GM21447 (cell line): ENCODE results near the gene LCE1E.

ENCODE experiments used
- ATAC-seq: cut with Tn5 transposase; IDR thresholded peaks from one replicate; pipeline ENCODE4 v1.9.1; 2021; ENCODE audit not compliant: unreplicated experiment

Gene LCE1E

GRCh38 chr1:152777510-152778137 lies 8.4 kb upstream of the LCE1E start:
- ATAC-seq = no peak

GRCh38 chr1:152783095-152783494 lies 3.0 kb upstream of the LCE1E start:
- no peak for ATAC-seq

- no peak for ATAC-seq
Measured at GRCh38 chr1:152795686-152796085, 9.6 kb downstream of the LCE1E start.

DNA sequence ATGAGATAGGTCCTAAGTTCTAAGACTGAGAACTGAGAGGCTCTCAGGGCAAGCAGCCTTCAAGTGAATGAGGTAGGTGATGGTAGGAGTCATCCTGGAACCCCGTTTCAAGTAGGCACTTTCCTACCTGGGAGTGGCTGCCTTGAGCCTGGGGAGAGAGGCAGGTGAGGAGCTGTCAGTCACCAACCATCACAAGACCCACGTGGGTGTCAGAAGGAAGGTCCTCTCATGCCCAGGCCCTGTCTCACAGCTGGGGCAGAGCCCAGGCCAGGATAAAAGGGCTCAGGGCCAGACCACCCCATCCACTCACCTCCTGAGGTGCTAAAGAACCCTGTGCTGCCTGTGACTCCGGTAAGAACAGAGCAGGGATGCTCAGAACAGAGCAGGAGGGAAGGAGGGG lies 10.4 kb downstream of the LCE1E start, which contains the start of gene LCE1D:
Gene LCE1D, plus strand, starts transcription at position 301 of the 400 bp plus-strand sequence. CDS start 1,074 bp downstream, outside the sequence.
- no peak for ATAC-seq

GRCh38 chr1:152801333-152801732 lies 15.3 kb downstream of the LCE1E start:
- no peak for ATAC-seq

DNA sequence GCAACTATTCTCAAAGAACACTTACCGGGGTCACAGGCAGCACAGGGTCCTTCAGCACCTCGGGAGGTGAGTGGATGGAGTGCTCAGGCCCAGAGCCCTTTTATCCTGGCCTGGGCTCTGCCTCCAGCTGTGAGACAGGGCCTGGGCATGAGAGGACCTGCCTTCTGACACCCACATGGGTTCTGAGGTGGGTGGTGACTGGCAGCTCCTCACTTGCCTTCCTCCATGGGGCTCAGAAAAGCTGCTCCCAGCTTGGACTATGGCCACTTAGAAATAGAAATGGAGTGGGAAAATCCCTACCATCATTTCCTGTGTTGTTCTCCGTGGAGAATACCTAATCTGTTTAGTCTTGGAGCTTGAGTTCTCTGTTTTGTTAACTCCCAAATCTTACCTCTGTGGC lies 20.5 kb downstream of the LCE1E start, which contains the start of gene LCE1C:
Gene LCE1C, minus strand, starts transcription at position 76 of the 400 bp plus-strand sequence. CDS start 1,173 bp downstream, outside the sequence.
- ATAC-seq = no peak

DNA sequence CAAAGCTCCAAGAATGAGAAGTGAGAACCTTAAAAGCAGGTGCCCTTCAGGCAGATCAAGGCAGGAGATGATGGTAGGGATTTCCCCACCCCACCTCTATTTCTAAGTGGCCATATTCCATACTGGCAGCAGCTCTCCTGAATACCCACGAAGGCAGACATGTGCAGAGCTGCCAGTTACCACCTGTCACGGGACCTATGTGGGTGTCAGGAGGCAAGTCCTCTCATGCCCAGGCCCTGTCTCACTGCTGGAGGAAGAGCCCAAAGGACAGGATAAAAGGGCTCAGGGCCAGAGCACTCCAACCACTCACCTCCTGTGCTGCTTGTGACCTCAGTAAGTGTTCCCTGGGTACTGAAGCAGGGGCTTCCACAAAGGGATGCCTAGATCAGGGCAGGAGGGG lies 25.0 kb downstream of the LCE1E start:
- ATAC-seq = no peak

GRCh38 chr1:152811671-152812070 lies 25.6 kb downstream of the LCE1E start, which contains the start of gene LCE1B:
Gene LCE1B (plus strand): TSS chr1:152811971. CDS start chr1:152812447, 476 bp downstream.
- no peak for ATAC-seq

GRCh38 chr1:152817309-152817708 lies 31.3 kb downstream of the LCE1E start:
- no peak for ATAC-seq

DNA sequence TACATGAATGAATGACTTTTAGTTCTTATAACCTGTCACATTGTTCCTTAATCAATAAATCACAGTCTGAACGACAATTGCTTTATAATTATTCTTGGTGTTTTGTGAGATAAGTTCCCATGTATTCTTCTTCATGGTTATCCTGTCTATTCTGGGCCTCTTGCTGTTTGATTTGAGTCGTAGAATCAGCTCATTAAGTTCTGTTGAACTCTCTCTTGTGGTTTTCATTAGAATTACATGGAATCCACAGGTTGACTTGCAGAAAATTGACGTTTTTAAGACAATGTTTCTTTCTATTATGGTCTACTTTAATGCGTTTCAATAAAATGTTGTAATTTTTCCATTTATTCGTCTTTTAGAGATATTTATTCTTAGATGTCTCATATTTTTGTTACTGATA lies 37.2 kb downstream of the LCE1E start:
- no peak for ATAC-seq

- ATAC-seq = no peak
Measured at GRCh38 chr1:152824964-152825363, 38.9 kb downstream of the LCE1E start.

DNA sequence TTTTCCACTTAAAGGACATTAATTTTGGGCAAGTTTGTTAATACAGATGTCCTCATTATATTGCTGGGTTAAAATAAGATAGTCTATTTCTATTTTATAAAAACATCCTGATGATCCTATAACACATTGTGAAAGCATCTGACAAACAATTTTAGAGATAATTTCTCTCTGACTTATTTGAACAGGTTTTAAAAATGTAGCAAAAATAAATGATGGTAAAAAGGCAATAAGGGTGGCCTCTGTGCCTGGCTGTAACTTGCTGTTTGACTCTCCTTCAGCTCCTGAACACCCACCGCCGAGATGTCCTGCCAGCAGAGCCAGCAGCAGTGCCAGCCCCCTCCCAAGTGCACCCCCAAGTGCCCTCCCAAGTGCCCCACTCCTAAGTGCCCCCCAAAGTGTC lies 41.1 kb downstream of the LCE1E start, which contains the start of gene LCE1A:
Gene LCE1A, plus strand, starts transcription at position 301 of the 400 bp plus-strand sequence. Its CDS starts 0 bp downstream, at position 301.
- ATAC-seq = no peak

DNA sequence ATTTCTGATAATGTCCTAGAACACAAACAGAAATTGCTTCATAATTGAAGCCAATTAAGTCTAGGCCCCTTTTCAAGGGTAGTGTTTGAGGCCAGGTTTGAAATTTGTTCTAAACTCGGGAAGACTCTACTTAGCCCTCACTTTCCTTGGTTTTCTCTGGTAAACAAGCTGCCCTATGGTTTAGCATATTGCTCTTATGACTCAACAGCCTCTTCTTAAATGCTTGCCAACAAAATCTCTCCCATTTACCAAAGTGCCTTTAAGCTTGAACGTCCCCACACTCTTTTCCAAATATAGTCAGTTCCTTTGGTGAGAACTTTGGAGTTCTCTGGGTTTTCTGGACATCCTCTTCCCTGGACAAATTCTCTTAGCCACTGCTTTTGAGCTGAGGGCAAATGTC lies 50.8 kb downstream of the LCE1E start:
- no peak for ATAC-seq
